NCI-H2107 (cell line): ENCODE data around the gene GPRASP2.

Experiments used
- DNase-seq: peaks from one replicate; lab custom pipeline; 2025; lab: John Stamatoyannopoulos, UW

The GPRASP2 gene

DNA sequence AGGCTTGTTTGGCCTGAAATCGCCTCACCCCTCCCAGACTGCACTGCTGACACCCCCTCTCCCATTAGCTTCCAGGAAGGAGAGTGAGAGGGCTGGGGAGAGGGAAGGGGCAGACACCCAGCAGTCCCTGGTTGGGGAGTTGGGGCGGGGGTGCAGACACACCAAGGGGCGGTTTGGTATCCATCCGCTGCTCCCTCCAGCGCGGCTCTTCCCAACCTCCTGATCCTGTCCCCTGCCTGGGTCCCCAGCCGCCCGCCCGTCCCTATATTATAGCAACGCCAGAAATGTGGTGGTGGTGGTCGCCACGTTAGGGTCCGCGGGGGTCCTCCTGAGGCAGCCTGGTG lies 33.2 kb downstream of the GPRASP2 start:
- no peak for DNase-seq

DNA sequence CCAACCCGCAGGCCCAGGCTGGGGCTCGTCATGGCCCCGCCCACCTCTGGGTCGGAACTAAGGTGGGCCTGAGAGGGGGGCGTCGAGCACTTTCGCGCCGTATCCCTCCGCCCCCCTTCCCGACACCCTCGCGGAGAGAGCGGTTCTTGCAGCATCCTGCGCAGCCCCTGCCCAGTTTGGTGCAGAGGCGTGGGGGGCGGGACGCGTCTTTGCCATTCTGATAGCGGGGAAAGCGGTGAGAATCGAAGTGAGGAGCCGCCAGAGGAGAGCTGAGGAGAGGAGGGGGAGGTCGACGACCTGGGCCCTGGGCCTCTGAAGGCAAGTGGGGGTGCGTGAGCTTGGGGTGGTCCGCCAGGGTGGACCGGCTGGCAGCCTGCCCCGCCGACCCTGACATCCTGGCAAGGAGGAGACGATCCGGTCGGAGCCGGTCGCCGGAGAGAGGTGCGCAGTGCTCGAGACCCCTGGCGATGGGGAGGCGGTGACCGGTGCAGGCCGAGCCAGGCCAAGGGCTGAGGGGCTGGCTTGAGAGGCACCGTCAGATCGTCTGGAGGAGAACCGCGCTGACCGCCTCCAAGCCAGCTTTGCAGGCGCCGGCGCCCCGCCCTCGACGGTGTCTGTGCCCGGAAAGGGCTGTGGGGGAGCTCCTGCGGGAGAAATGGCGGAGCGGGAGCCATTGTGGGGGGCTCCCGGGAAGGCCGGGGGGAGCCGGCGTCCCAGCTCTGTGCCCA lies 33.8 kb downstream of the GPRASP2 start:
- no peak for DNase-seq

DNA sequence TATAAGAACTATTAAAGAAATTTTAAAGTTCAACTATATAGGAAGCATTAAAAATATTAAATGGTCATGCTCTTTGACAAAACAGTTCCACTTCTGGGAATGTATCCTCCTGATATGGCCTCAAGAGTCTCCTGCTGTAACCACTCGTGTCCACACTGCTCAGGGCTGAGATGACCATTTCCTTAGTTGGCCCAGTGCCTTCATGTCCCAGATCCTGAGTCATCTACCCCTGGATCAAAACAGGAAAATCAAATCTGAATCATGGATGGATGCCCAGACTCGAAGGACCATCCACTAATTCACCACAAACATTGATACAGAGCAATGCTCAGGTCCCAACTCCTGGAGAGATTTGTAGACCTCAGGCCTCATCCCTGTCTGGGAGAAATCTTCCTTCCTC lies 53.0 kb downstream of the GPRASP2 start:
- no peak for DNase-seq

GRCh38 chrX:102765809-102766208 lies 53.6 kb downstream of the GPRASP2 start:
- no peak for DNase-seq

- no peak for DNase-seq
These were observed 55.0 kb downstream of the GPRASP2 start for GRCh38 chrX:102767287-102767686.
